Fibroblast of pulmonary artery (primary cell): ENCODE results near the gene COA6.
A peak's percentile ranks its signal among the peaks of the same experiment; 100 is the strongest.
"Not testable (repeated sequence)": the region's sequence is repeated elsewhere in the genome, so short reads cannot be mapped to it uniquely, and the experiment has no call there.

ENCODE experiments used
- DNase-seq: peaks from one replicate; pipeline ENCODE4 v3.0.0-alpha.2; 2010; ENCODE audit warnings: low read depth
- H3K4me3 ChIP-seq: replicated peaks from 2 replicates; pipeline ENCODE4 v1.5.1; 2011; ENCODE audit warnings: low read depth, mild to moderate bottlenecking, control low read depth, low read length, moderate library complexity
- CTCF ChIP-seq: IDR thresholded peaks from 2 replicates; pipeline ENCODE4 v1.5.1; 2011; ENCODE audit warnings: mild to moderate bottlenecking, control low read depth, low read length, inconsistent platforms; ENCODE audit errors: missing control alignments

Gene COA6

DNA sequence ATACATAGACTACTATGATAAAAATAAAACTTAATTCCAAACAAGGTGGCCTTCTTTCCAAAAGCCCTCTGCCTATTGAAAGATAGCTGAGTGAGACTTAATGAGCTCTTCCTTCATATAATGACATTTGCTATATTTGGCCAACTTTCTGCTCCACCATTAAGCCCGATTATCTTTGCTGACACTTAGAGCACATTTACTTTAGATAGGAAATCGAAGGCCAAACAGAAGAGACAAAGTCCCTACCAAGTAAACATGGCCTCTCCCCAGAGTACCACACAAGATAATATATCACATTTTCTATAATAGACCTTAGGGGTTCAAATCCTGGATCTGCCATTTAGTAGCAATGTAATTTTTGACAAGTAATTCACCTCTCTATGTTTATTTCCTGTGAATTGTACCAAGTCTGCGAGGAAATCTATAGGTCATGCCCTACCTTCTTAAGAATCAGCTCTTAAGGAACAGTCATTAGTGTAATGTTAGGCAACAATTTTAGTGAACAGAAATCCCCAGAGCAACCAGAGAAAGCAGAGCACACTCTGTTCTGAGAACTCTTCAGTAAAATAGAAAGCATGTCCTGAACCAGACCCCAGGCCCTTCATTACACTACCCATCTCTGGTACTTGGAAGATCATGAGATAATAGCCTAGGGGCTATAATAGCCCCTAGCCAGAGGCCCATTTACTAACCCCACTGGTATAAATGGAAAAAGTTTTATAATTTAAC lies 17.3 kb upstream of the COA6 start:
- no peak for TF ChIP-seq CTCF

GRCh38 chr1:234356615-234357269 lies 16.5 kb upstream of the COA6 start:
- peak overlapping the region; percentile 45 for H3K4me3 ChIP-seq
- not testable (repeated sequence) for DNase-seq

More for the DNA sequence above, 17.3 kb upstream of the COA6 start:
- DNase-seq: no peak
- H3K4me3 ChIP-seq: no peak overlapping the region

DNA sequence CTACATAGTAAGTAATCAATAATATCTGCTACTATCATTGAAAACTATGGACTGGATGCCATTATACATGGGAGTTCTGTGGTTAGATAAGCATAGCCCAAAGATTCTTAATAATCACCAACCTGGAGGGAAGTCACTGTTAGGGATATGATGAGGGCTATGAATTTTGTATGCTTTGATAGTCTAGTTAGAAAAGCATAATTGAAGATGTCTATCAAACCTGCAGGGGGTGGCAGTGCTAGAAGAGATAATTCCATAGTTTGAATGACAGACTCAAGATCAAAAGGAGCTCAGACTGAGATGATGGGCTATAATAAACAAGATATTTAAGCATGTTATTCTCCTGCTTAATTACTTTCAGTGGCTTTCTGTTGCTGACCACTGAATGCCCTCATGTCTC lies 15.4 kb upstream of the COA6 start:
- H3K4me3 ChIP-seq: no peak overlapping the region
- no peak for DNase-seq
- no peak for TF ChIP-seq CTCF

GRCh38 chr1:234361102-234361603 lies 12.1 kb upstream of the COA6 start:
- H3K4me3 ChIP-seq: no peak overlapping the region
- DNase-seq: no peak

GRCh38 chr1:234362558-234362957 lies 10.7 kb upstream of the COA6 start:
- no peak overlapping the region for H3K4me3 ChIP-seq
- DNase-seq: no peak
- TF ChIP-seq CTCF: no peak

More at GRCh38 chr1:234361102-234361603, 12.1 kb upstream of the COA6 start:
- no peak for TF ChIP-seq CTCF

DNA sequence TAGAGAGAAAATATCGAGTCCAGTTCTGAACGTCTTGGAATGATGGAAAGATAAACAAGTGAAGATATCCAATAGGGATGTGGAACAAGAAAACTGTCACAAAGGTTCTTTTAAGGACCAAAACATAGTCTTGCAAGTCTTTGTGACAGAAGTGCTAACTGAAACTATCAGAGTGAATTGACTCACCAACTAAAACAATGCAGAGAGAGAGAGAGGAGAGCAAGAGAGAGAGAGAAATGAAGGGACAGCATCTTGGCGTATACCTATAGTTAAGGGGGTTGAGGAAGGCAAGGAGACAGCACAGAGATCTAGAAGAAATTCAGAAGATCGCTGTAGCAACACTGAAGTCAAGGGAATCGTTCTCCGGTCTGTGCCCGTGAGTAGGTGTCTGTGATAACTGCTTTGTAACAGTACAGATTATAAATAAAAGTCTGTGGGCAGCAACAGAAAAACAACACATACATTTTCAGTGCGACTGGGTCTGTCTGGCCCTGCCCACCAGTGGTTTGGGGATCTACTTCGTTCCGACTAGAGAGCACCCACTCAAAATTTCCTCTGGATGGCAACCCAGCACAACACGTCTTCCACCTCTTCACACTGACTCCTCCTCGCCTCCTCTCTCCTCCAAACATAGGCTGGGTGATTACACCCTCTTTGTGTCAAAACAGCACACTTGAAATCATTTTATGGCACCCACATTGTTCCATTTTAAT lies 4.8 kb upstream of the COA6 start:
- DNase-seq: no peak
- no peak overlapping the region for H3K4me3 ChIP-seq
- TF ChIP-seq CTCF: no peak

- DNase-seq: no peak
- no peak for TF ChIP-seq CTCF
- H3K4me3 ChIP-seq: no peak overlapping the region
Measured at GRCh38 chr1:234369033-234369430, 4.2 kb upstream of the COA6 start.
